ENCODE data around the gene MYLK4.

Gene MYLK4

DNA sequence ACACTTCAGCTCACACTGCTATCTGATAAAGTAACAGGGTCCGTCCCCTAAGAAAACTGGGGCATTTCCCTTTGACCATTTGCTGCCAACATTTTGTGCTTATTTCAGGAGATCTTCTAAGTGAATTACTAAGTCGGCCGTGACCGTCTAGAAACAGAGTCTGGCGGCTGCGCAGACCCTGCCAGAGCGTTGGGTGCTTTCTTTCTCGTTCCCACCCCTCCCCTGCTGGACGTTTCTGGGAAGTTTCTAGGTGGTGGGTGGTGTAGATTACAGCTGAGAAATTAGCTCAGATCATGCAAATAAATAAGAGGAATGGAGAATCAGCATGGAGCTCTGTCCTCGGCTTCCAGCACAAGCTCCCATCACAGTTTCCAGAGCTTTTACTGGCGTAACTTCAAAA lies 128.1 kb downstream of the MYLK4 start:
- no peak for DNase-seq

DNA sequence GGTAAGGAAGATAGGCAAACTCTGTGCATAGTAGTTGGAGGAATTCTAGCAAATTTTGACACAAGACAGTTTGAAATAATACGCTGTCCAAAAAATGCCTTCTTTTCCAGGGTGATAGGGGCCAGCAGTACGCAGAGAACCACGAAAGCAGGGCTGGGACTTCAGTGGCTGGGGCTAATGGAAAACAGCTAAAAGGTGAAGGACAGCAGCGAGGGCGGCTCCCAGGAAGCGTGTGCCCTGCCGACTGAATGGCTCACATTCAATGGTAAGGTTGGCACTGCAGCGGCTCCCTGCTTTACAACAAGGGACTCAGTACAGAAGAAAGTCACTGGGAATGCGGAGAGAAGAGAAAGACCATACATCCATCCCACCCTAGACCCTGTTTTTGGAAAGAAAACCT lies 131.1 kb downstream of the MYLK4 start:
- DNase-seq = no peak

DNA sequence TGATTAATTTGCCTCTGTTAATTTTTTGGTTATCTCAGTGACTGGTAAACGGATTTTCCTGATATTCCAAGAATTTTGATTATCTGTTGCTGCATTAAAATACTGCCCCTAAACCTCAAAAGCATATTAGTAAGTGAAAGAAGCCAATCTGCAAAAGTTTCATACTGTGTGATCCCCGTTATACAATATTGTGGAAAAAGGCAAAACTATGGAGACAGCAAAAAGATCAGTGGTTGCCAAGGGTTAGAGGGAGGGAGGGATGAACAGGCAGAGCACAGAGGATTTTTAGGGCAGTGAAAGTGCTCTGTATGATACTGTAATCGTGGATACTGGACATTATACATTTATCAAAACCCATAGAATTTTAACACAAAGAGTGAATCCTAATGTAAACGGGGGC lies 133.0 kb downstream of the MYLK4 start:
- DNase-seq = no peak

DNA sequence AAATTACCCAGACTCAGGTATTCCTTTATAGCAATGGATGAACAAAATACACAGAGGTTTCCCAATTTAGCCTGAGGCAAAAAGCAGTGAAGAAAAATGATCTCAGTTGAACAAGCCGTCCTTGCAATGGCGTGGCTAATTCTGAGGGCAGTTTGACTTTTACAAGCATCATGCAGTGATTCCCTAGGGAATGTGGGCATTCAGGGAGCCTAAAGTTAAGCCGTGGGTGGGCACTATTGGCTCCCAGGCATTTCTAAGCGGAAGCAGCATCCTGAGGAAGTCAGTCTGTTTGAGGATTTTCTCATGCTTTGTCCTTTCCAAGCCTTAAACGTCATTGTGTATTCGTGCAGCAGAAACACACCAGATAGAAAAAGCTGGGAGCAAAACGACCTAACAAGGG lies 133.9 kb downstream of the MYLK4 start:
- no peak for DNase-seq

DNA sequence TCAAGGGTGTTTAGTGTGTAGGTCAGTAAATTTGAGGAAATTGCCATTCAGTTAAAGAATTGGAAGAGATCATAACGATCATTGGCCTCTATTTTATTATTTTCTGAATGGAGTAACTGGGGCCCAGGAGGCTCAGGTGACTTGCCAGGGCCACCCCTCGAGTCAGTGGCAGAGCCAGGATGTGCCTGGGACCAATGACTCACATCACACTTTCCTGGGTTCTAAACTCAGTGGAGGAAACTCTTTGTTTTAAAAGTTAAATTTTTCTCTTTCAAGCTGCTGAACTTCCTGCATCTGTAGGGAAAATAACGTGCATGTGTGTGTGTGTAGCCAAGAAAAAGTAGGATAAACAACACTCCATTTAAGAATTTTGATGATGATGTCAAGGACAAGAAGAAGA lies 135.5 kb downstream of the MYLK4 start:
- no peak for DNase-seq

DNA sequence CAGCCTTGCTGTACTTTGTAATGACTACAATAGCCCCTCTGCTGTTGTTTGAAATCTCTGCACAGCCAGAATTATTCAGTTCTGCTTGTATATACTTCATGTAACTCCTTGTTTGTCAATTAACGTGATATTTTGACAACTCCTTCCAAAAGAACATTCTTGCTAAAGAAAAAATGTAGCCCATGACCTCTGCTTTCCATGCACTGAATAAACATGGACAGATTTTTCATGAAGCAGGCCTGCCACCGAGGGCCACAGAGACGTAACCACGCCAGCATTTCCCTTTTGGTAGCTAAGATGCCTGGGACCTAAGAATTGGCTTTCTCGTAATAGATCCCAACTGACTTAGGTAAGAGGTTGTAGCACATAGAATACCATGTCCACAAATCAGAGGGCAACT lies 135.9 kb downstream of the MYLK4 start:
- no peak for DNase-seq

DNA sequence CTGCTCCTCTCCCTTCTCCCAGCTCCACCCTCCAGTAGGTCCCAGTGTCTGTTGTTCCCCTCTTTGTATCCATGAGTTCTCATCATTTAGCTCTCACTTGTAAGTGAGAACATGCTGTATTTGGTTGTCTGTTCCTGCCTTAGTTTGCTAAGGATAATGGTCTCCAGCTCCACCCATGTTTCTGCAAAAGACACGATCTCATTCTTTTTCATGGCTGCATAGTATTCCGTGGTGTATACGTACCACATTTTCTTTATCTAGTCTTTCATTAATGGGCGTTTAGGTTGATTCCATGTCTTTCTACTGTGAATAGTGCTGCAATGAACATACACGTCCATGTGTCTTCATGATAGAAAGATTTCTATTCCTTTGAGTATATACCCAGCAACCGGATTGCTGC lies 136.6 kb downstream of the MYLK4 start:
- no peak for DNase-seq
